ENCODE results near the gene VWA5B1.
A peak's percentile ranks its signal among the peaks of the same experiment; 100 is the strongest.
"Not testable (repeated sequence)": the region's sequence is repeated elsewhere in the genome, so short reads cannot be mapped to it uniquely, and the experiment has no call there.

Gene VWA5B1

GRCh38 chr1:20262810-20263534, 27.7 kb upstream of the VWA5B1 start:
- Histone ChIP-seq H3K4me3 (ENCODE audit: low read length) (no peak overlapping the region), H3K36me3 (ENCODE audit: control insufficient read depth, insufficient read depth, low read length) (no peaks in the 10 kb centered on the region), H3K27ac (ENCODE audit: low read length) (no peak overlapping the region), H3K9me3 (ENCODE audit: control insufficient read depth, insufficient read depth, low read length) (no peaks in the 10 kb centered on the region), H3K4me1 (ENCODE audit: control insufficient read depth, insufficient read depth, low read length) (no peaks in the 10 kb centered on the region), H3K27me3 (ENCODE audit: control insufficient read depth, insufficient read depth, low read length) (no peaks in the 10 kb centered on the region)
- no peak for DNase-seq (ENCODE audit: low read depth, low spot score)
- WGBS (ENCODE audit: insufficient coverage, insufficient read length) = no CpG with 5 or more reads among the region's 8 CpGs

GRCh38 chr1:20265250-20265649, 25.4 kb upstream of the VWA5B1 start:
- no CpG with 5 or more reads among the region's 4 CpGs for WGBS (ENCODE audit: insufficient coverage, insufficient read length)
- H3K4me3 ChIP-seq (ENCODE audit: low read length) = no peak overlapping the region
- no peak for DNase-seq (ENCODE audit: low read depth, low spot score)
- no peaks in the 10 kb centered on the region for H3K36me3 ChIP-seq (ENCODE audit: control insufficient read depth, insufficient read depth, low read length)
- H3K9me3 ChIP-seq (ENCODE audit: control insufficient read depth, insufficient read depth, low read length) = no peaks in the 10 kb centered on the region
- H3K27ac ChIP-seq (ENCODE audit: low read length) = no peak overlapping the region
- no peaks in the 10 kb centered on the region for H3K4me1 ChIP-seq (ENCODE audit: control insufficient read depth, insufficient read depth, low read length)
- H3K27me3 ChIP-seq (ENCODE audit: control insufficient read depth, insufficient read depth, low read length) = no peaks in the 10 kb centered on the region

DNA sequence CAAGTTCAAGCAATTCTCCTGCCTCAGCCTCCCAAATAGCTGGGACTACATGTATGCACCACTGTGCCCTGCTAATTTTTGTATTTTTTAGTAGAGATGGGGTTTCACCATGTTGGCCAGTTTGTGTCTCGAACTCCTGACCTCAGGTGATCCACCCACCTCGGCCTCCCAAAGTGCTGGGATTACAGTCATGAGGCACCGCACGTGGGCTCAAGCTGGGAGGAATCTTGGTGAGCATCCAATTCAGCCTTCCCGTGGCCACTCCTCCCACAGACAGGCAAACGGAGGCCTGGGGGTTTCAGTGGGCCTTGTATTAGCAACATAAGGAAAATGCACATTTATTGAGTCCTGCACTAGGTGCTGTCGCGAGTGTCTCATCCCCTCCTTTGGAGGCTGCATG, 24.5 kb upstream of the VWA5B1 start:
- Histone ChIP-seq H3K27ac (ENCODE audit: low read length) (no peak overlapping the region), H3K36me3 (ENCODE audit: control insufficient read depth, insufficient read depth, low read length) (no peaks in the 10 kb centered on the region), H3K4me3 (ENCODE audit: low read length) (no peak overlapping the region), H3K9me3 (ENCODE audit: control insufficient read depth, insufficient read depth, low read length) (no peaks in the 10 kb centered on the region), H3K27me3 (ENCODE audit: control insufficient read depth, insufficient read depth, low read length) (no peaks in the 10 kb centered on the region), H3K4me1 (ENCODE audit: control insufficient read depth, insufficient read depth, low read length) (no peaks in the 10 kb centered on the region)
- no CpG with 5 or more reads among the region's 8 CpGs for WGBS (ENCODE audit: insufficient coverage, insufficient read length)
- DNase-seq (ENCODE audit: low read depth, low spot score) = no peak

DNA sequence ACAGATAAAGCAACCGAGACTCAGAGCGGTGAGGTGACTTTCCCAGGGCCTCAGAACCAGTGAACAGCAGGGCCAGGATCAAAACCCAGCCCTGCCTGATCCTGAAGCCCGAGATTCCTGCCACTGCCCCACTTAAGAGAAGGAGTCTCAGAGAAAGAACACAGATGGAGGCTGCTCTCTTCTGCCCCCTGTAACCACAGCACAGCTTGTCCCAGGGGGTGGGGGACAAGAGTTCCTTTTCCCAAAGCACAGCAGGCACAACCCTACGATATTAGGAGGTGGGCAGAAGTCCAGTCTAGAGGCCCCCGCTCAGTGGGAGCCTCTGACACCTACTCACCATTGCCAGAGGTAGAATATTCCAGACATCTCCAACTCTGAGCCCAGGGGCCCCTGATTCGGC, 24.0 kb upstream of the VWA5B1 start:
- no peaks in the 10 kb centered on the region for H3K27me3 ChIP-seq (ENCODE audit: control insufficient read depth, insufficient read depth, low read length)
- no peak for DNase-seq (ENCODE audit: low read depth, low spot score)
- H3K36me3 ChIP-seq (ENCODE audit: control insufficient read depth, insufficient read depth, low read length) = no peaks in the 10 kb centered on the region
- no peaks in the 10 kb centered on the region for H3K4me1 ChIP-seq (ENCODE audit: control insufficient read depth, insufficient read depth, low read length)
- no peaks in the 10 kb centered on the region for H3K9me3 ChIP-seq (ENCODE audit: control insufficient read depth, insufficient read depth, low read length)
- no peak overlapping the region for H3K4me3 ChIP-seq (ENCODE audit: low read length)
- no CpG with 5 or more reads among the region's 6 CpGs for WGBS (ENCODE audit: insufficient coverage, insufficient read length)
- no peak overlapping the region for H3K27ac ChIP-seq (ENCODE audit: low read length)

- H3K9me3 ChIP-seq (ENCODE audit: control insufficient read depth, insufficient read depth, low read length) = no peaks in the 10 kb centered on the region
- H3K27me3 ChIP-seq (ENCODE audit: control insufficient read depth, insufficient read depth, low read length) = no peaks in the 10 kb centered on the region
- no peaks in the 10 kb centered on the region for H3K36me3 ChIP-seq (ENCODE audit: control insufficient read depth, insufficient read depth, low read length)
- H3K4me3 ChIP-seq (ENCODE audit: low read length) = no peak overlapping the region
- no peaks in the 10 kb centered on the region for H3K4me1 ChIP-seq (ENCODE audit: control insufficient read depth, insufficient read depth, low read length)
- H3K27ac ChIP-seq (ENCODE audit: low read length) = no peak overlapping the region
- no CpG with 5 or more reads among the region's 11 CpGs for WGBS (ENCODE audit: insufficient coverage, insufficient read length)
- no peak for DNase-seq (ENCODE audit: low read depth, low spot score)
Measured at GRCh38 chr1:20271498-20272400, 18.9 kb upstream of the VWA5B1 start.

GRCh38 chr1:20273716-20274115, 17.0 kb upstream of the VWA5B1 start:
- H3K4me1 ChIP-seq (ENCODE audit: control insufficient read depth, insufficient read depth, low read length); H3K9me3 ChIP-seq (ENCODE audit: control insufficient read depth, insufficient read depth, low read length); H3K4me3 ChIP-seq (ENCODE audit: low read length); H3K27ac ChIP-seq (ENCODE audit: low read length); H3K27me3 ChIP-seq (ENCODE audit: control insufficient read depth, insufficient read depth, low read length); H3K36me3 ChIP-seq (ENCODE audit: control insufficient read depth, insufficient read depth, low read length); DNase-seq (ENCODE audit: low read depth, low spot score): not testable (repeated sequence)

DNA sequence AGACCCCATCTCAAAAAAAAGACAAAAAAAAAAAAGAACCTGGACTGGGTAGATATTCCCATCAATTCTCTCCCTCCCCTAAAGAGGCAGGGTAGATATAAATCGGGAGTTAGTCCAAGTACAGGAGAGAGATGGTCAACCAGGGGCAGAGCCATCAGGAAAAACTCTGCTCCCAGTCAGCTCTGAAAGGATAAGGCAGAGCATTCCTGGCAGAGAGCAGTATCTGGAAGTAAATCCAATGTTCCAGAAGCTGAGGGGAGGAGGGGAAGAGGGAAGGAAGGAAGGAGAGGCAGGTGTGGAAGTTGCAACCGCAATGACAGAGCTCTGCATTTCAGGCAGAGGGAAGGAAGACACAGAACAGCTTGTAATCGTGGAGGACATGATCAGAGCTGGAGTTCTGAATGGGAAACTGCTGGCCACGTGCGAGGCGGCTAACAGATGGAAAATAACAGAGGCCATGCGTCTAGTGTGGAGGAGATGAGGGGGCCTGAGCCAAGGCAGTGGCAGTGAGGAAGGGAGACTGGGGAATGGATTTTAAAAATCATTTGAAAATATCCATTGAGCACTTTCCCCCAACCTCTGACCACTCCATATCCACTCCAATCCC, 15.3 kb upstream of the VWA5B1 start:
- no CpG with 5 or more reads among the region's 7 CpGs for WGBS (ENCODE audit: insufficient coverage, insufficient read length)

DNA sequence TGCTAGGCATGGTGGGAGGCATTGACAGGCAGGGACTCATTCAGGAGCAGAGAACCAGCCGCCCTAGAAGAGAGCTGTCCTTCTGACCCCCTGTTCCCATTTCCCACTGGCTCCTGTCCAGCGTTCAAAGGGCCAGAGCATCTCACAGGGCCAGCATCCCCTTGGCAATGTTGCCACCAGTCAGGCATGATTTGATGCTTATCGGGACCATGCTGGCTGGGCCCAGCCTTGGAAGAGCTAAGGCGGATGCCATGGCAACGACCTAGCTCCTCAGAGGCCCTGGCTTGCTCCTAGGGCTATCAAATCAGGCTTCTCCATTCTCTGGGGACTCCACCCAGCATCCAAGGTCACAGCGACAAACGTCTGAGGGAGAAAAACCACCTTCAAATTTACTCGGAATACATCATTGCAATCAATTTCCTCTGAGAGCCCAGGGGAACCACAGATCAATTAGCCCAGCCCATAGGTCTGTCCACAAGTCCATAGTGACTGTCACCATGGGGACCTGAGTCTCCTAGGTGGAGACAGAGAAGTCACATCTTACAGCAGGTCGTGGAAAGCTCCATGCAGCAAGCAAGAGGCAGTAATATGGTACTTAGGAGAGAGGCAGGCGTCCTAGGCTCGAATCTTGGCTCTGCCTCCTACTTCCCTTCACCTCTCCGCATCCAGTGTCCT, 14.1 kb upstream of the VWA5B1 start:
- WGBS (ENCODE audit: insufficient coverage, insufficient read length) = no CpG with 5 or more reads among the region's 12 CpGs

More for the DNA sequence above, 15.3 kb upstream of the VWA5B1 start:
- H3K27ac ChIP-seq (ENCODE audit: low read length) = no peak overlapping the region
- no peak overlapping the region for H3K4me3 ChIP-seq (ENCODE audit: low read length)
- H3K4me1 ChIP-seq (ENCODE audit: control insufficient read depth, insufficient read depth, low read length) = peaks cover 2% of the 10 kb centered on the region
- no peak for DNase-seq (ENCODE audit: low read depth, low spot score)
- H3K9me3 ChIP-seq (ENCODE audit: control insufficient read depth, insufficient read depth, low read length) = no peaks in the 10 kb centered on the region
- no peaks in the 10 kb centered on the region for H3K36me3 ChIP-seq (ENCODE audit: control insufficient read depth, insufficient read depth, low read length)
- no peaks in the 10 kb centered on the region for H3K27me3 ChIP-seq (ENCODE audit: control insufficient read depth, insufficient read depth, low read length)

GRCh38 chr1:20278692-20279130, 12.0 kb upstream of the VWA5B1 start:
- peak; percentile 25 for DNase-seq (ENCODE audit: low read depth, low spot score)
- WGBS (ENCODE audit: insufficient coverage, insufficient read length) = no CpG with 5 or more reads among the region's 4 CpGs
- Histone ChIP-seq H3K27me3 (ENCODE audit: control insufficient read depth, insufficient read depth, low read length) (no peaks in the 10 kb centered on the region), H3K9me3 (ENCODE audit: control insufficient read depth, insufficient read depth, low read length) (no peaks in the 10 kb centered on the region), H3K36me3 (ENCODE audit: control insufficient read depth, insufficient read depth, low read length) (no peaks in the 10 kb centered on the region), H3K4me1 (ENCODE audit: control insufficient read depth, insufficient read depth, low read length) (peaks cover 4% of the 10 kb centered on the region), H3K4me3 (ENCODE audit: low read length) (no peak overlapping the region), H3K27ac (ENCODE audit: low read length) (no peak overlapping the region)

More for the DNA sequence above, 14.1 kb upstream of the VWA5B1 start:
- peaks cover 2% of the 10 kb centered on the region for H3K4me1 ChIP-seq (ENCODE audit: control insufficient read depth, insufficient read depth, low read length)
- no peaks in the 10 kb centered on the region for H3K36me3 ChIP-seq (ENCODE audit: control insufficient read depth, insufficient read depth, low read length)
- H3K9me3 ChIP-seq (ENCODE audit: control insufficient read depth, insufficient read depth, low read length) = no peaks in the 10 kb centered on the region
- H3K27ac ChIP-seq (ENCODE audit: low read length) = no peak overlapping the region
- H3K4me3 ChIP-seq (ENCODE audit: low read length) = no peak overlapping the region
- no peak for DNase-seq (ENCODE audit: low read depth, low spot score)
- no peaks in the 10 kb centered on the region for H3K27me3 ChIP-seq (ENCODE audit: control insufficient read depth, insufficient read depth, low read length)

DNA sequence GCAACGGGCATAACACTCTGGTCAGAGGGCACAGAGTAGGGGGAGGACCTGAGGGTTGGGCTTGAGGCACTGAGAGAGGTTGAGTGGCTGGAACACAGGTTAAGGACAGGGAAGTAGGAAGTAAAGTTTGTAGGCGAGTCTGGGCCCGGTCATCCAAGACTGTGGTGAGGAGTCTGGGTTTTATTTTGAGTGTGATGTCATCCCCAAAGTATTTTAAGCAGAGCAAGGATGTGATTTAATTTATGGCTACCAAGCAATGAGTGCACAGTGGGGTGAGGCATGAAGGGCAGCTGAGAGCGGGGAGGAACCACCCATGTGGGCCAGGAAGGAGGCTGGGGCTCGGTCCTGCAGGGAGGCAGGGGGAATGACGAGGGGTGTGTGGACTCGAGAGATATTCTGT, 11.2 kb upstream of the VWA5B1 start:
- H3K27ac ChIP-seq (ENCODE audit: low read length) = no peak overlapping the region
- no peaks in the 10 kb centered on the region for H3K36me3 ChIP-seq (ENCODE audit: control insufficient read depth, insufficient read depth, low read length)
- peaks cover 4% of the 10 kb centered on the region for H3K4me1 ChIP-seq (ENCODE audit: control insufficient read depth, insufficient read depth, low read length)
- DNase-seq (ENCODE audit: low read depth, low spot score) = no peak
- H3K9me3 ChIP-seq (ENCODE audit: control insufficient read depth, insufficient read depth, low read length) = no peaks in the 10 kb centered on the region
- H3K27me3 ChIP-seq (ENCODE audit: control insufficient read depth, insufficient read depth, low read length) = no peaks in the 10 kb centered on the region
- H3K4me3 ChIP-seq (ENCODE audit: low read length) = no peak overlapping the region
- WGBS (ENCODE audit: insufficient coverage, insufficient read length) = no CpG with 5 or more reads among the region's 7 CpGs
